ENCODE data around the gene CACNA1D. TPM values are rescaled to one million over a fixed set of nuclear protein-coding genes. Genes with fewer than 3 reads are reported as not detected.
A peak's percentile ranks its signal among the peaks of the same experiment; 100 is the strongest.

The CACNA1D gene
- total and polyA plus RNA-seq, 8 donors: 5.3 to 22.8 (median 11.6) TPM

GRCh38 chr3:53705774-53706173, 211.4 kb downstream of the CACNA1D start:
- ATAC-seq: no peak
- DNase-seq: peak in 1 of 6 donors; percentile 5
- Histone ChIP-seq H3K27me3 (no peaks in the 10 kb centered on the region), H3K4me1 (peaks cover 0 to 8% (median 8%) of the 10 kb centered on the region in 3 donors), H3K9me3 (no peaks in the 10 kb centered on the region), H3K4me3 (no peak overlapping the region), H3K36me3 (no peaks in the 10 kb centered on the region), H3K27ac (peak overlapping the region in 2 of 4 donors; percentile 28 to 47)
- intact Hi-C loops (cut with DNase I): loop anchor here in 1 of 3 donors (10.0 kb wide), 1 partner anchor 401 kb away; no protein-coding TSS in a partner anchor
- TF ChIP-seq CTCF (IDR thresholded peaks at IDR 0.05): no peak
- WGBS, 2 donors: 76 to 84% methylated on average over 4 of the region's 4 CpGs
- no peak for FAIRE-seq

GRCh38 chr3:53707222-53707621, 212.8 kb downstream of the CACNA1D start:
- Histone ChIP-seq H3K4me3 (no peak overlapping the region), H3K27ac (no peak overlapping the region), H3K27me3 (no peaks in the 10 kb centered on the region), H3K4me1 (peaks cover 0 to 8% (median 8%) of the 10 kb centered on the region in 3 donors), H3K36me3 (no peaks in the 10 kb centered on the region), H3K9me3 (no peaks in the 10 kb centered on the region)
- no peak for TF ChIP-seq CTCF (IDR thresholded peaks at IDR 0.05)
- DNase-seq (no peak), ATAC-seq (no peak), FAIRE-seq (no peak)
- intact Hi-C loops (cut with DNase I): loop anchor here in 1 of 3 donors (10.0 kb wide), 1 partner anchor 402 kb away; no protein-coding TSS in a partner anchor

- no peak for FAIRE-seq
- peak in 3 of 4 donors; percentile 27 to 34 (median 29) for ATAC-seq
- peak in 1 of 6 donors; percentile 13 for DNase-seq
- Histone ChIP-seq H3K4me3 (no peak overlapping the region), H3K27ac (no peak overlapping the region), H3K9me3 (no peaks in the 10 kb centered on the region), H3K36me3 (no peaks in the 10 kb centered on the region), H3K4me1 (peaks cover 0 to 8% (median 8%) of the 10 kb centered on the region in 3 donors), H3K27me3 (no peaks in the 10 kb centered on the region)
- intact Hi-C loops (cut with DNase I): loop anchor here in 1 of 3 donors (10.0 kb wide), 1 partner anchor 403 kb away; no protein-coding TSS in a partner anchor
- 24 to 31% methylated on average over 4 of the region's 4 CpGs for WGBS, 2 donors
- TF ChIP-seq CTCF (IDR thresholded peaks at IDR 0.05): no peak
Observed at GRCh38 chr3:53708001-53708621, 213.7 kb downstream of the CACNA1D start.

- Histone ChIP-seq H3K9me3 (no peaks in the 10 kb centered on the region), H3K36me3 (no peaks in the 10 kb centered on the region), H3K27me3 (no peaks in the 10 kb centered on the region), H3K4me1 (peaks cover 0 to 8% (median 8%) of the 10 kb centered on the region in 3 donors), H3K27ac (no peak overlapping the region), H3K4me3 (no peak overlapping the region)
- no peak for TF ChIP-seq CTCF (IDR thresholded peaks at IDR 0.05)
- ATAC-seq: no peak
- intact Hi-C loops (cut with DNase I): loop anchor here in 1 of 3 donors (10.0 kb wide), 1 partner anchor 404 kb away; no protein-coding TSS in a partner anchor
- no peak for FAIRE-seq
- DNase-seq: no peak
- 66 to 75% methylated on average over 6 of the region's 6 CpGs for WGBS, 2 donors
Observed at GRCh38 chr3:53709256-53709655, 214.8 kb downstream of the CACNA1D start.
